Left ventricle myocardium superior (tissue), 1 donor: ENCODE measurements around the gene ODF2. TPM values are rescaled to one million over a fixed set of nuclear protein-coding genes. Genes with fewer than 3 reads are reported as not detected.
A peak's percentile ranks its signal among the peaks of the same experiment; 100 is the strongest.
"Not testable (repeated sequence)": the region's sequence is repeated elsewhere in the genome, so short reads cannot be mapped to it uniquely, and the experiment has no call there.

ENCODE experiments used
- ATAC-seq: fragments of 200-7000 bp; cut with Tn5 transposase; one replicate; pipeline ENCODE4 v1.9.1; 2020; ENCODE audit warnings: mild to moderate bottlenecking, moderate library complexity
- DNase-seq: peaks from one replicate; pipeline ENCODE4 v3.0.0-alpha.2; 2020
- intact Hi-C: fragments of 100-400 bp; cut with micrococcal nuclease; formaldehyde crosslinking; loops from one replicate; pipeline ENCODE4 v1.11.0; 2022
- total RNA-seq: library from RNA; stranded (reverse); fragmentation: NEBNext Ultra II Directional; extraction: Animal tissue kit (Norgen Biotek cat#: 25700); gene quantifications from one replicate; pipeline ENCODE4 v1.2.1, GENCODE V29; 2021
- donor health status: DM: no; HTN: yes; CAD: no; lungs with severe emphysema.

Gene ODF2
- total RNA-seq, 1 donor from 2014 or later, result 15.3 TPM

DNA sequence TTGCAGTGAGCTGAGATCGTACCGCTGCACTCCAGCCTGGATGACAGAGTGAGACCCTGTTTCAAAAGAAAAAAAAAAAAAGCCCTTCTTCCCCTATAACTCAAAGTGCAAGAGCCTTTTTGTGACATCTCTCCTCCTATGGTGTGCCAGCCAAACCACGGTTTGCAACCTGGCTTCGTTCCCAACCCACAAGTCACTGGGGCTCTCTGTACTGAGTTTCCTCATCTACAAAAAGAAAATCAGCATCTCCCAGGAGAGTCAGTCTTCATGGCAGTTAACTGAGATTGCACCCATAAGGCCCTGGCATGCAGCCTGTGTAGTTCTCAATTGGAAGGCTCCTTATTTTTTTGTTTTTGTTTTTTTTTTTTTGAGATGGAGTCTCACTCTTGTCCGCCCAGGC, 14.8 kb downstream of the ODF2 start:
- no peak for DNase-seq
- intact Hi-C loops, result no loop called here
- no peak for ATAC-seq

DNA sequence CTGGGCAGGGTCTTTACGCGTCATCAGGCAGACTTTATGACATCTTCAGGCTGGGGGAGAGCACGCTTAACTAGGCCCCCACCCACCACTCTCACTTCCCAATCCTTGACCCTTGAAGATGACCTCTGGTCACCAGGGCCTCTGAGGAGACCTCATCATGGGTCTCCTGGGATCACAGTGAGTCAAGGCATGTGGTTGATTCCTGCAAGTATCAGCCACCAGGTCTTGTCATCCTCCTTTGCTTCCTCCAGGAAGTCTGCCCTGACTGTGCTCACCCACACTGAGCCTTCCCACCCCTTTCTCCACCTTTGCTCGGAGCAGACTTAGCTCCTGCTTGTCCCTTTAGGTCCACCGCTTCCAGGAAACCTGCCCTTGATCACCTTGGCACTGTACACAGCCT, 17.3 kb downstream of the ODF2 start:
- DNase-seq (no peak), ATAC-seq (no peak)
- intact Hi-C loops, result no loop called here

DNA sequence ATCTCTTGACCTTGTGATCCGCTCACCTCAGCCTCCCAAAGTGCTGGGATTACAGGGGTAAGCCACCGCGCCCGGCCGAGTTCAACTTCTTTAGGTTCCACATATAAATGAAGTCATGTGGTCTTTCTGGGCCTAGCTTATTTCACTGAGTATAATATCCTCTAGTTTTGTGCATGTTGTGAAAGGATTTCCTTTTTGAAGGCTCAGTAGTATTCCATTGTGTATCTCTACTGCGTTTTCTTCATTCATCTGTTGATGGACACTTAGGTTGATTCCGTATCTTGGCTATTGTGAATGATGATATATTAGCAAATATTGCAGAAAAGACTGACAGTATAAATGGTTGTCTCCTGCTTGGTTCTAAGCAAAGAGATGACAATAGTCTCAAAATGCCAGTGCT, 20.1 kb downstream of the ODF2 start:
- ATAC-seq, result no peak
- DNase-seq, result no peak
- intact Hi-C loops, result no loop called here

DNA sequence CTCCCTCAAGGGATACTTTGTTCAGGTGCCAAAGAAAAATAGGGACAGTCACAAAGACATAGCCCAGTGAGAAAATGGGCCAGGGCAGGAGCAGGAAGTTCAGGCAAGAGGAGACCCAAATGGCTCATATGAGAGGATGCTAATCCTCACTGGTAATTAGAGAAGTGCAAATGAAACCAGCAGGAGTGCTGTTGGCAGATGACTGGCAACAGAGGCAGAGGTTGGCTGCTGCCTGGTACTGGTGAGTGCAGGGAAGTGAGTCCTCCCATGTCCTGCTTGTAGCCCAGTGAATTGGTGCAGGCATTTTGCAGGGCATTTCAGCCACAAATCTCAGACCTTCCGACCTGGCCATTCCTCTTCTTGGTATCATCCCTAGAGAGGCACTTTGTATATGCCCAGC, 23.5 kb downstream of the ODF2 start:
- no peak for ATAC-seq
- intact Hi-C loops, result no loop called here
- DNase-seq, result no peak

DNA sequence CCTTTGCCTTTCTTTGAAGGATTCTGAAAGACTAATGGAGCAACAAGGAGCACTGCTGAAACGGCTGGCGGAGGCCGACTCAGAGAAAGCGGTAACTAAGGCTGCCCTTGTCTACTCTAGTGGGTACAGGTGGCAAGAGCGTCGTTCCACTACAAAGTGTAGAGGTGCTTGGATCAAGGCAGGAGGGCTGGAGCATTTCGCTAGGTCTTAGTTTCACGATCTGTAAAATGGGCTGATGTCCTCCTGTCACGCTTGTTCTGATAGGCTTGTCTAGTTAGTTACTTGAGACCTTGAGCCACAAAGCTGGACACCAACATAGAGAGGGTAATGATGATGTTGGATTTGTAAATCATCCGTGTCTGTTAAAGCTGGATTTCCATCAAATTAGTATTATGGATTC, 25.8 kb downstream of the ODF2 start:
- intact Hi-C loops, result no loop called here
- ATAC-seq (no peak), DNase-seq (no peak)

DNA sequence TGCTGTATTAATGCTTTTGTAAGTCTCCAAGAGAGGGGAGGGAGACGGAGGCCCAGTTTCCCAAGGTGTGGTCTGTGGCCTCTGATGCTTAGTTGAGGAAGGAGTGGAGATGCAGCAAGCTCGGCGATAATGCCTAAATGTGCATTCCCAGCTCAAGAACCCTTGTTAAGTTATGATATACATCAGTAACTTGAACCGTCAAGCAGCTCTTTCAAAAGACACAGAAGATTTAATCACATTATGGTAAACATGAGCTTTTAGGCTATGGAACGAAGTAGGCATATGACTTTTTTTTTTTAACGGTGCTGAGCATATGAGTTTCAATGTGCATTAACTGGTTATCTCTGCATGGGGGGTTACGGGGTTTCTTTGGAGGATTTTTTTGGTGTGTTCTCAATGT, 26.4 kb downstream of the ODF2 start:
- ATAC-seq, result no peak
- intact Hi-C loops, result no loop called here
- no peak for DNase-seq

DNA sequence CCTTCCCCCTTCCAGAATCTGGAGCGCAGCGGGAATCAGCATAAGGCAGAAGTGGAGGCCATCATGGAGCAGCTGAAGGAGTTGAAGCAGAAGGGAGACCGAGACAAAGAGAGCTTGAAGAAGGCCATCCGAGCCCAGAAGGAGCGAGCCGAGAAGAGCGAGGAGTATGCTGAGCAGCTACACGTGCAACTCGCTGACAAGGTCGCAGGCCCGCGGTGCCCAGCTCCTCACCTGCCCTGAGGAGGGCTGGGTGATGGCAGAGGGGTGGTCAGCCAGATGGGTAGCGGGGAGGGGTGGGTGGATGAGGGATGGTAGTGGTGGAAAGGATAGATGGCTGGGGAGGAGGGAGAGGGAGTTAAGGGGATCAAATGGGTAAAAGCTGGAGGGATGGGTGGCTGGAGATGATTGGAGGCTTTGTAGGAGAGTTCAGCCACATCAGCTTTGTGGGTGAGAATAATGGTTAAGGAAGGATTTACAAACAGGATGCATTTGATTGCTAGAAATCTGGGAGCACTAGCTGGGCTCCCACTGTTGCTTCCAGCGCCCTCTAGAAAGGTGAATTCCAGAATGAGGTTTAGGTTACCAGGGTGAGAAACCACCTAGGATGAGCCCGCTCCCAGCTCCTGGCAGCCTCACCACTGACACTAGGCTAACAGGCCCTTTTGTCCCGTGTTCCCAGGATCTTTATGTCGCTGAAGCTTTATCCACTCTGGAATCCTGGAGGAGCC, 29.0 kb downstream of the ODF2 start:
- intact Hi-C loops, result no loop called here
- DNase-seq, result no peak
- no peak for ATAC-seq

DNA sequence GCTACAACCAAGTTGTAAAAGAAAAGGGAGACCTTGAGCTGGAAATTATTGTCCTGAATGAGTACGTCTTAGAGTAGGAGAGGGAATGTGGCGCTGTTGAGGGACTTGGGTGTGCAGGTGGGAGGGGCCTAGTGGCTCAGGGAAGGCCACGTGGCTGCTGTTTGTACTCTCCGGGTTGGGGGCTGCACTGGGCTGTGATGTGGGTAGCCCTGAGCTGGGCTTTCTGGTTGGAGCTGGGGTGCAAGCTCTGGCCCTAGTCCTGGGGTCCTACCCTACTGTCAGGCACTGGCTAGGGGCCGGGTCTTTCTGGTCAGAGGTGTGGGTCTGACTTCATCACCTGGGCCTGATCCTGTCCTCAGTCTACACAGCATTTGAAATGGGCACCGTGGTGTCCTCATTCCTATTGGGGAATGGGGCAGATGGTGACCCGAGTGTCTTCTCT, 29.6 kb downstream of the ODF2 start:
- DNase-seq (no peak), ATAC-seq (no peak)
- intact Hi-C loops, result no loop called here

DNA sequence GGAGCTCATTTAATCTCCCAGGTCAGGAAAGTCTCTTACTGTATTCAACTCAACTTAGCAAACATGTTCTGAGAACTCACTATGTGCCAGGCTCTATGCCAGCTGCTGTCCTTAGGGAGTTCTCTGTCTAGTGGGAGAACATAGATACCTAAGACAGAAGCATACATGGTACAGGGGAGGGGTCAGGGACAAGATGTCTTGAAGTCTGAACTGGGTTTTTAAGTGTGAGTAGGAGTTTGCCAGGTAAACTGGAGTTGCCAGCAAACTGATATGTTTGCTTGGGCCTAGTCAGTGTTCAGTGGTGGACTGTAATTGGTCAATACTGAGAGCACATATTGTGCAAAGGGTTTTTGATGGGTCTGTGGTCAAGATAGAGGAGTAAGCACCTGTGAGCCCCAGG, 30.4 kb downstream of the ODF2 start:
- intact Hi-C loops, result no loop called here
- ATAC-seq (no peak), DNase-seq (no peak)

DNA sequence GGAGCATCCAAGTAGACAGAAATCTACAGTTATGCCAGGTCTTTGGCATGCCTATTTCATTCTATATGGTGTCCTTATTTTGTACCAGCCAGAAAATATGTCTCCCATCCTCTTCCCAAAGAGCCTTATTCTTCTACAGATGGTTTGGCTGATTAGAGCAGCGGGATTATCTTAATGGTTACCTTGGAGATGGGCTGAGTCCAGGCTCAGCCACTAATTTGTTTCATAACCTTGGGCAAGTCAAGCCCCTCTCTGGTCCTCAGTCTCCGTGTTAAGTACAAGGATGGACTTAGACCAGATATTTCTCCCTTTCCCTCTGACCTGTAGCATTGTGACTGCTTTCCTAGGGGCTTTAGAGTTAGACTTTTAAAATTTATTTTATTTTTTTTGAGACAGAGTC, 37.6 kb downstream of the ODF2 start:
- no peak for DNase-seq
- no peak for ATAC-seq
- intact Hi-C loops, result no loop called here

DNA sequence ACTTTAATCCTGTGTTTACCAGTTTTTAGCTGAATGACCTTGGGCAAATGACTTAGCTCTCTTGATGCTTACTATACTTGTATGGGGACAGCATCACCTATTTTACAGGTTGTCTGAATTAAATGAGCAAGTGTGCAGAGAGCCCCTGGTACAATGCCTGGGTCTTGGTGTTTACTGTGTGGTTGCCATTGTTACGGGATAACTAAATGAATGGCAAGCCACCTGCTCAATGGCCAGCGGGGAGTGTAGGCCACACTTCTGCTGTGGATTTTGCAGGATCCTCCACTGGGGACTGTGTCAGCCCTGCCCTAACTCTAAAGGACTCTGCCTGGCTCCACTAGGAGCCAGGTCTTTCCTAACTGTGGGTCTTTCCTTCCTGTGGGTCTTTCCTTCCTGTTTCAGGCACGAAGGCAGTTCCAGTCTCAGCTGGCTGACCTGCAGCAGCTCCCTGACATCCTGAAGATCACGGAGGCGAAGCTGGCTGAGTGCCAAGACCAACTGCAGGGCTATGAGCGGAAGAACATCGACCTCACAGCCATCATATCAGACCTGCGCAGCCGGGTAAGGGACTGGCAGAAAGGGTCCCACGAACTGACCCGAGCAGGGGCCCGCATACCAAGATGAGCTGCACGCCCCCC, 38.4 kb downstream of the ODF2 start:
- intact Hi-C loops, result no loop called here

DNA sequence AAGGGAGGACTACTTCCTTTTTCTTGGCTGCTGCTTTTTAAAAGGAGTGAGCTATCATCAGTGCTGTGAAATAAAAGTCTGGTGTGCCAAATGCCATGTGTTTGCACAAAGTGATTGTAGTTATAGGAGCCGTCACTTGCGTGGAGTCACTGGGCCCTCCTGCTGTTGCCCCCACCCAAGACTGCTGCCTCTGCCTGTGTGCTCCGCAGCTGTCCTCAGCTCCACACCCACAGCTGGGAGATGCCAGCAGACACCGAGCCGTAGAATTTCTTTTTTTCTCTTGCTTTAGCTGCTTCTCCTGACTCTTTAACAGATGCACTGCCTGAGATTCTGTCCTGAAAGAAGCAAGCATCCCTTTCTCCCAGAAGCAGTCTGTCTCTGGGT, 38.9 kb downstream of the ODF2 start:
- ATAC-seq, result peak; percentile 20
- no peak for DNase-seq
- intact Hi-C loops, result no loop called here

More for the DNA sequence above, 38.4 kb downstream of the ODF2 start:
- ATAC-seq (peak; percentile 61), DNase-seq (peak; percentile 76)

DNA sequence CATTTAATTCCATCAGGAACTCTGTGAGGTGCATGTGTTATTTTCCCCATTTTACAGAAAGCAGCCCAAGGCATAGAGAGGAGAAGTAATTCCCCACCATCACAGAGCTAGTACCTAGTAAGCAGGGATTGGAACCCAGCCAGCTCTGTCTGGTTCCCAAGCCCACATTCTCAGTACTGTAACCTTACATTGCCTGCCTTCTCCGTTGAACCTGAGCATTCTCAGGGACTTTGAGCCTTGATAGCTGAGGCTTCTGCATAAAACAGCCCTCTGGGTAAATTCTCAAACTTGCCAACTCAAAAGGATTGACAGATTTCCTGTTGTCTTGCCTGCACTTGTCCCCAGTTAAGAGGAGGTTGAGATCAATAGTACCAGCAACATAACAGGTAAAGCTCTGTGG, 39.5 kb downstream of the ODF2 start:
- intact Hi-C loops, result no loop called here
- DNase-seq, result no peak
- ATAC-seq, result no peak

DNA sequence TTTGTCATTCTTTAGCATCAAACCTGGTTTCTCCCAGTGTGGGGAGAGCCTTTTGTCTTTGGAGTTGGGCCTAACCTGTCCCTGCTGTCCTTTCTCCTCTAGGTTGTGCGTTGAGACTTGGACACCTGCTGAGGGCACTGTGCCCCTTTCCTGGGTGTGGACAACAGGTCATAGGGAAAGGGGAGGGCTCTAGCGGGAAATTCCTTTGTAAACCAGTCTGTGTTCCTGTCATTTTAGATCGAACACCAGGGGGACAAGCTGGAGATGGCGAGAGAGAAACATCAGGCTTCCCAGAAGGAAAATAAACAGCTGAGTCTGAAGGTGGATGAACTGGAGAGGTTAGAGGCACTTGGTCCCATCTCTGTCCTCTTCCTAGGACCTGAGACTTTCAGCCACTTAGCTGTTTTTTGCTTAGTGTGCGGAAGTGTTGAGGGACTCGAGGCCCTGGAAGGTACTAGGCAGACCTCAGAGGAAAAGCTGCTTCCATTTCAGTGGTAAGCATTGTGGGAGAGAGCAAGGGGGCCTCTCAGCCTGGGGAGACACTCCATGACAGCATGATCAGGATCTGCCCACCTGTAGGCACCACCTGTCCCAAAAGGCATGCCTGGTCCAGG, 40.1 kb downstream of the ODF2 start:
- no peak for ATAC-seq
- DNase-seq, result no peak
- intact Hi-C loops, result no loop called here

DNA sequence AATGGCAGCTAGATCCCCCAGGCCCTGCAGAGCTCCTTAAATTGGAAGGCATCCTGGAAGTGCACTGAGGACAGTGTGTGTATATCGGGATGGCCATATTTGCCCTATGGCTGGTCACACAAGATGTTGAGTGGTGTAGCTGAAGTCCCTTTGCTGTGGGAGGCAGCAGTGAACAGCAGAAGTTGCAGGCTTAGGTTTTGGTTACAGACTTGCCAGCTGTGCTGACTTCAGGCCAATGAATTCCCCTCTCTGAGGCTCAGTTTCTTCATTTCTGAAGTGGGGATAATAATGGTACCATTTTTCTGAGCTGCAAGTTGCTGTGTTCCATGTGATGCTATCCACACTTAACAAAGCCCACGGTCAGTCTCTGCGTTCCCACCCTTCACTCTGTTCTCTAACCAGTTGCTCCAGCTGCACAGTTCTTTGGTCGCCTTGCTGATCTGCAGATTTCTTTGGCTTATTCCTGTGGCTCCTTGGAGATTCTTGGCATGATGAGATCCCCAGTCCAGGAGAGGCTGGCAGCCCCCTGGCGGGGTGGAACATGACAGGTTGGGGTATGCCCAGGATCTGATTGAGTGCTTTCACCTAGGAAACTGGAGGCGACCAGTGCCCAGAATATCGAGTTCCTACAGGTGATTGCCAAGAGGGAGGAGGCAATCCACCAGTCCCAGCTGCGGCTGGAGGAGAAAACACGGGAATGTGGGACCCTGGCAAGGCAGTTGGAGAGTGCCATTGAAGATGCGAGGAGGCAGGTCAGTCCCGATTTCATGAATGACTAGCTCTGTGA, 42.2 kb downstream of the ODF2 start:
- DNase-seq (no peak), ATAC-seq (no peak)
- intact Hi-C loops, result no loop called here

DNA sequence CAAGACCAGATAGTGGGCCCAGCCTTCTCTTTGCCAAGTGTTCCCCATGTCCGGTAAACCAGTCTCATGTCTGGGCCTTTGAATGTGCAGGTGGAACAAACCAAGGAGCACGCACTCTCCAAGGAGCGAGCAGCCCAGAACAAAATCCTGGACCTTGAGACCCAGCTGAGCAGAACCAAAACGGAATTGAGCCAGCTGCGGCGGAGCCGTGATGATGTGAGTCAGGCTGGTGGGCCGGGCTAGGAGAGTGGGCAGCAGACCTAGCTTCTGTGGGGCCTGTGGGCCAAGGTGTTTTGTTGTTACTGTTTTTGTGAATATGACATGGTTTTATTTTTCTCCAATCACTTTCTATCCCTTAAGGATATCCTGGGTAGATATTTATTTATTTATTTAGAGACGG, 43.1 kb downstream of the ODF2 start:
- no peak for DNase-seq
- ATAC-seq, result no peak
- intact Hi-C loops, result no loop called here

DNA sequence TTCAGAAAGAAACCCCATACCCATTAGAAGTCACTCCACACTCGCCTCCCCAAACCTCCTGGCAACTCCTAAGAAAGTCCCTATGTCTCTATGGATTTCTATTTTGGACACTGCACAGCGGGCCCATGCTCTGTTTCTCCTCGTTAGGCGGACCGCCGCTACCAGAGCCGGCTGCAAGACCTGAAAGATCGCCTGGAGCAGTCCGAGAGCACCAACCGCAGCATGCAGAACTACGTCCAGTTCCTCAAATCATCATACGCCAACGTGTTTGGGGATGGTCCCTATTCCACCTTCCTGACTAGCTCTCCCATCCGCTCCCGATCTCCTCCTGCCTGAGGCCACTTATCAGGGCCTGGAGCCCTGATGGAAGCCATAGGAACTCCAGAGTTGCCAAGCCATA, 44.1 kb downstream of the ODF2 start:
- ATAC-seq (no peak), DNase-seq (no peak)
- intact Hi-C loops, result no loop called here

DNA sequence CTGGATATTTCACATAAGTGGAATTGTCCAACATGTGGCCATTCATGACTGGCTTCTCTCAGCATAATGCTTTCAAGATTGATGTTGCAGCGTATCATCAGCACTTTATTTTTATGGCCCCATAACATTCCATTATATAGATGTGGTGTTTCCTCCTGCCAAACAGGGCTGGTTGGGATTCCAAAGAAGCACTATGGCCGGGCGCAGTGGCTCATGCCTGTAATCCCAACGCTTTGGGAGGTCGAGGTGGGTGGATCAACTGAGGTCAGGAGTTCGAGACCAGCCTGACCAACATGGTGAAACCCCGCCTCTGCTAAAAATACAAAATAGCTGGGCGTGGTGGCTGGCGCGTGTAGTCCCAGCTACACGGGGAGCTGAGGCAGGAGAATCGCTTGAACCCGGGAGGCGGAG, 47.6 kb downstream of the ODF2 start:
- ATAC-seq, intact Hi-C loops, DNase-seq: not testable (repeated sequence)

DNA sequence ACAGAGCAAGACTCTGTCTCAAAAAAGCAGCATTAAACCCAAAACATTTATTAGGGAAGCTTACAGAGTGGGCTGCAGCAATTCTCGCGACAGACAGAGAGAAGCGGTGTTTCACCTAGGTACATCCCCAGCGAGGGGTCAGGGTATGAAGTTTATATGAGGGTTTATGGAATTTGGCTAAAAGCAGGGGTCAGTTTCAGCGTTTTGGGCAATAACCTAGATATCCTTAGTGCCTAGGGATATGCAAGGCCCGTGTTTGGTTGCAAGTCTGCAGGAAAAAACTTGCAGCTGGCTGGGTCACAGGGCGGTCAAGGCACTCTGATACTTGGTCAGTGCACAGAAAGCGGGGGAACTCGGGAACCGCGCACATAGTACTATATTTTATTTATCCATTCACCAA, 48.1 kb downstream of the ODF2 start:
- ATAC-seq, result peak; percentile 39
- no peak for DNase-seq
- intact Hi-C loops, result no loop called here
